22Rv1 (cell line): ENCODE data around the gene BBX.

Experiments
- H3K27ac ChIP-seq: fragments of 450-650 bp; 2 replicates; pipeline ENCODE4 v1.5.1; 2017
- ZFX ChIP-seq: fragments of 450-650 bp; IDR thresholded peaks from 2 replicates; pipeline ENCODE4 v1.6.1; 2017; ENCODE audit warnings: antibody characterized with exemption, borderline replicate concordance
- TF ChIP-seq, protein P1 (sequence below): fragments of 450-650 bp; IDR thresholded peaks from 2 replicates; pipeline ENCODE4 v1.5.1; 2017; ENCODE audit warnings: mild to moderate bottlenecking

The BBX gene

DNA sequence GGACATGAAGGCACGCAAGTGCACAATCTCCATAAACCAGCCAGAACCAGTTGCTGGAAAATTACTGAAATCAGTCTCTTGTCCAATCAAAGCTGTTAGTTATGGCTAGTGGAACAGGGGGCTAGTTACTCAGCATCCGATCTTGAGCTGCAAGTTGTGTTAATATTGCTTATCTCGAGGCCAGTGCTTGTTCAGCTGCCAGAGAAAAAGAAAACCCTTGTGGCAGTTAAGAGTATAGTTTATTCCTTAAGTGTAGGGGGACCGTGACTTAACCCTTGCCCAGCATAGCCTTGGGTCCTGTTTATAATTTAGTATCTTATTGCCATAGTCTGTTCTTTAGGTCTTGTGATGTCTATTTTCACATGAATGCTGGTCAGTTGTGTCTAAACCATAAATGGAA lies 299.5 kb downstream of the BBX start:
- H3K27ac ChIP-seq = no peak overlapping the region
- TF ChIP-seq, protein P1, sequence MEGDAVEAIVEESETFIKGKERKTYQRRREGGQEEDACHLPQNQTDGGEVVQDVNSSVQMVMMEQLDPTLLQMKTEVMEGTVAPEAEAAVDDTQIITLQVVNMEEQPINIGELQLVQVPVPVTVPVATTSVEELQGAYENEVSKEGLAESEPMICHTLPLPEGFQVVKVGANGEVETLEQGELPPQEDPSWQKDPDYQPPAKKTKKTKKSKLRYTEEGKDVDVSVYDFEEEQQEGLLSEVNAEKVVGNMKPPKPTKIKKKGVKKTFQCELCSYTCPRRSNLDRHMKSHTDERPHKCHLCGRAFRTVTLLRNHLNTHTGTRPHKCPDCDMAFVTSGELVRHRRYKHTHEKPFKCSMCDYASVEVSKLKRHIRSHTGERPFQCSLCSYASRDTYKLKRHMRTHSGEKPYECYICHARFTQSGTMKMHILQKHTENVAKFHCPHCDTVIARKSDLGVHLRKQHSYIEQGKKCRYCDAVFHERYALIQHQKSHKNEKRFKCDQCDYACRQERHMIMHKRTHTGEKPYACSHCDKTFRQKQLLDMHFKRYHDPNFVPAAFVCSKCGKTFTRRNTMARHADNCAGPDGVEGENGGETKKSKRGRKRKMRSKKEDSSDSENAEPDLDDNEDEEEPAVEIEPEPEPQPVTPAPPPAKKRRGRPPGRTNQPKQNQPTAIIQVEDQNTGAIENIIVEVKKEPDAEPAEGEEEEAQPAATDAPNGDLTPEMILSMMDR = no peak
- TF ChIP-seq ZFX = no peak

DNA sequence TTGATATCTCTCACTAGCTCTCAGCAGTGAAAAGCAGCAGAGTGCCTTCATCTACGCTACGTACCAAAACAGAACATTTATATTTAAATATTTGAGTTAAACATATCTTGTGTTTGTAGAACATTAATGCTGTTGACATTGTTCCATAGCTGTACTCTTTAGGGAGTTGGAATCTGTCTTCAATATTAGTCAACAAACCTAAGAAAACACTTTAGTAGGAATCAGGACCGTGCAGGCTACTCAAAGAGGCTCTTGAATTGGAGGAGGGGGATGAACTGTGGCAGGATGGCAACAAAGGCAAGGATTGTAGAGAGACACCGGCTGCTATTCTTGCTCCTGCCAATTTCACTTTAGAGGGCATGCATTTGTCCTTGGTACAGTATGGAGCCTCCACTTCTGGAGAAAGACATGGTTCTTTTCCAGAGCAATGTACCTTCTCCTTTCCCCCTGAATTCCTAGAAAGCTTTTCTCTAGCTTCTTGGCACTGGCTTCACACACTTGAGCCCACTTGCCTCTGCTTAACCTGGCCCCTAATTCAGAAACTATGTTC lies 302.1 kb downstream of the BBX start:
- peak overlapping the region; percentile 66 for H3K27ac ChIP-seq

DNA sequence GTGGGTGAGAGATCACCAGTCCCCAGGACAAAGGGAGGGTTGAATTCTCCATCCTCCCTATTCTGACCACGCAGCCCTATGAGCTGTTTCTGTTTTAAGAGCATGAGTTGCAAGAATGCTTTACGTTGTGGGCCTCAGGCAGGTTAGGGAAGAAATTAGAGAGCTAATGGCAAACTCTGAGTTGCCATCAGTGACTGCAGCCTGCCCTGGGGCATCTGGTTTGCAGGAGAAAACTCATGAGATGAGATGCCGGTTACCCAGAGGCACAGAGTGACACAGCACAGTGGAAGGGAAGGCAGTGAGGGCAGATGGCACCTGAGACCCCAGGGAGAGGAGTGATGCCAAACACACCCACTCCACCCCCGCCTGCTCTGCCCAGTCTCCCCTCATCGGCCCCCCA lies 302.8 kb downstream of the BBX start:
- peak overlapping the region; percentile 66 for H3K27ac ChIP-seq
- no peak for TF ChIP-seq ZFX
- TF ChIP-seq, protein P1 = no peak

More for the DNA sequence above, 302.1 kb downstream of the BBX start:
- TF ChIP-seq, protein P1 = no peak
- no peak for TF ChIP-seq ZFX

DNA sequence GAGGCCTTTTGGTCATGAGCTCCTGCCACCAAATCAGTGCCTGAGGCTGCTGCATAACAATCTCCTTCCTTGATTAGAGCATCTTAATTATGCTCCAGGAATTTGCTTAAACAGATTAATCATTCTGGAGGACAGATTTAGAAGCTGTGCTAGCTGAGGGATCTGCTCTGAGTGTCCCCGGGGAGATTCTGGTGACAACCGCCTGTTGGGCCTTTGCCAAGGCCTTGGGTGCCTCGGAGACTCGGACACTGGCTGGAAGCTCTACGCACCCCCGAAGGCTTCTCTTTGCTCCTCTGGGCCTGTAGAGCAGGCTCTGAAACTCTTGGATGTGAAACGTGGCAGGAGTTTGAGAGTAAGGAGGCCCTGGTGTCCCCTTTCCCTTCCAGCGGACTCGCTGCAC lies 304.0 kb downstream of the BBX start:
- TF ChIP-seq ZFX = no peak
- TF ChIP-seq, protein P1 = no peak
- no peak overlapping the region for H3K27ac ChIP-seq

DNA sequence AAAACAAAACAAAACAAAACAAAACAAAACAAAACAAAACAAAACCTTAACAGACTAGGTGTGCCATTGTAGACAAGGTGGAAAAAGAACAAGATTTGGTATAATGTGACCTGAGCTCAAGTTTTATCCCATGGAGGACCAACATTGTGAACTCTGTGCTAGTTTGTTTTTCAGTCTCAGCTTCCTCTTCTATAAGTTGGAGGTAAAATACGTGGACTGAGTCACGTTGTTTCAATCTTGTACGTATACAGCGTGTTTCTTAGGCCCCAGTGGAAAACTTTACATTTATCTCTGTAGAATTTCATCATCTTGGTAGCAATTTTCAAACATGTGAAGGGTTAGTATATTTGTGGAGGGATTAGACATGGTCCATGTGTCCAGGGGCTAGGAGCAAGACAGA lies 306.4 kb downstream of the BBX start:
- no peak for TF ChIP-seq ZFX
- TF ChIP-seq, protein P1 = no peak
- H3K27ac ChIP-seq = no peak overlapping the region

DNA sequence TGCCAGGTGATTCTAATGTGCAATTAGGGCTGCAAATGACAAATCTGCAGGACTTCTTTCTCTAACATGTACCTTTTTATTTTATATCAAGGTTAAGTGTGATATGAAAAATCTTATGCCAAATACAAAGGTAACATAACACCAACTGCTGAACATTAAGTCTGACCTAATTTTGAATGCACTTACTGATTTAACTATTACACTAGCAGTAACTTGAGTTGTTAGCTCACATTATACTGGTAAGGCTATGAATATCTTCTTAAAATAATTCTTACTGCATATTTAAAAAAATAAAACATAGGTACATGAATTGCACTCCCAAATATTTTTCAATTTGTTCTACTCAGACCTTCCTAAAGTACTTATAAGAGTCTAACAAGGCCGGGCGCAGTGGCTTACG lies 308.8 kb downstream of the BBX start:
- H3K27ac ChIP-seq = no peak overlapping the region

DNA sequence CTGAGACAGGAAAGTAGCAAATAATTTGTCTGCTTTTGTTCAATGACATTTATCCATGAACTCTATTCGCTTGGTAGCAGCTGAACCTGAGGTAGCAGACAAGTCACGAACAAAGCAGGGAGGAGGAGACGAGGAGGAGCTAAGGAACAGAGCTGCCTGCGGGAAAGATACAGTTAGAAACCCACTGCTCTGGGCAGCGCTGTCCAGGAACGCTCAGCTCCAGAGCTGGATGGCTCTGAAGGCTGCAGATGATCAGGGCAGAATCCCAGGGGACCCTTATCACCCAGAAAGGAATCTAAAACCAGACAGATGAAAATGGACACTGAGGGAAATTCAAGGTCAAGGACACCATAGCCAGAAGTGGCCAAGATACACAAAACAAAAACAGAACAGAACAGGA lies 310.3 kb downstream of the BBX start:
- TF ChIP-seq ZFX = no peak
- TF ChIP-seq, protein P1 = no peak
- H3K27ac ChIP-seq = no peak overlapping the region

More for the DNA sequence above, 308.8 kb downstream of the BBX start:
- TF ChIP-seq, protein P1 = no peak
- TF ChIP-seq ZFX = no peak
